ENCODE data around the gene FGFR2. TPM values are rescaled to one million over a fixed set of nuclear protein-coding genes. Genes with fewer than 3 reads are reported as not detected.

Gene FGFR2
- 10 to 100 TPM in 1 of 4 donors, 1 to 10 TPM in 3; 1.1 to 31.2 (median 2.6) TPM for polyA plus RNA-seq
- long read RNA-seq, donor 1, partial matches to known transcripts = 0 of 1 reads
- long read RNA-seq, donor 1, other reads (novel, unspliced or antisense) = 0 of 1 reads
- long read RNA-seq, donor 2 = 0 reads
- long read RNA-seq, donor 3 = 0 reads
- long read RNA-seq, donor 4 = 0 reads
- long read RNA-seq, donor 5 = 0 reads
- long read RNA-seq, donor 6 = 0 reads
- long read RNA-seq, donor 7 = 0 reads
- long read RNA-seq, donor 8 = 0 reads
- long read RNA-seq, donor 9 = 0 reads
- long read RNA-seq, donor 10, partial matches to known transcripts = 0 of 6 reads
- long read RNA-seq, donor 10, other reads (novel, unspliced or antisense) = 6 of 6 reads

DNA sequence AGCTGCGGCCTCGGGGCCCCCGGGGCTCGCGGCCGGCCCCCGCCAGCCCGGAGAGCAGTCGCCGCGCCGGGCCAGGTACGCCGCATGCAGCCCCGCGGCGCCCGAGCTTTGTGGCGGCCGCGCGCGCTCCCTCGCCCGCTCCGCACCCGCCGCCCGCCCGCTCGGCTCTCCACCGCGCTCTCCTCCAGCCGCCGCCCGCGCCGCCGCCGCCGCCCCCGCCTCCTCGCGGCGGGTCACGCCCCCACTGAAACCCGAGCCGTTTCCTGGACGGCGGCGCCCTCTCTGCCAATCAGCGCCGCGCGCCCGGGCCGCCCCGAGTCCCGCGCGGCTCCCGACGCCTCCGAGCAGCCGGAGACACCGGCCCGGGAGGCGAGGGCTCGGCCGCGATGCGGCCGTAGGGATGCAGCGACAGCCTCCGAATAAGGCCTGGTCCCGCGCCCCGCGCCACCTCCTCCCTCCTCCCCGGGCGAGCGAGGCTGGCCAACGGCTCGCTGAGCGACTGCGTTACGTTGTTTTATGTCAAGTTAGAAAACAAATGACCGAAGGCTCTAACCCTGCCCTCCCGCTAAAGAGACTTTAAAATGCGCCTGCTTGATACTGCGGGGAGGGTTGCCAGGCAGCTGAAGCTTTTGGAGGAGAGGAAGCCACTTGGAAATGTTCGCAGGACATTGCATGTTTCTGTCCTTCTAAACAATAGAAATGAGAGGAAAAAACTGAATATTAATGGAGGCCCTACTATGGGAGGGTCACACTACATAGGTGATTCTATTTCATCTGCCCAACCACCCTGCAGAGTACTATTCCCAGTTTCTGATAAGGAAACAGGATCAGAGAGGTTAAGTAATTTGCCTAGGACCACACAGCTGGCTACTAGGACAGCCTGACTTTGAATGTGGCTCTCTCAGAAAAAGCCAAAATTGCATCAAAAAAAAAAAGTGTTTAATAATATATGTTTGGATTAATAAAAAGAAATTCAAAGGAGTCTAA is at the start of gene FGFR2:
FGFR2 (minus strand) TSS at position 182 of the 987 bp plus-strand sequence. CDS start 4,627 bp downstream, outside the sequence.
- DNase-seq (peak; percentile 78 to 94), FAIRE-seq (no peak)
- H3K4me1 ChIP-seq (ENCODE audit: control insufficient read depth in 3 of 3, insufficient read depth in 2 of 3, low read depth in 1 of 3, low read length in 2 of 3) = peaks cover 2 to 9% (median 2%) of the 10 kb centered on the region in 3 donors
- peaks cover 0 to 3% (median 0%) of the 10 kb centered on the region in 3 donors for H3K36me3 ChIP-seq (ENCODE audit: control insufficient read depth in 3 of 3, insufficient read depth in 2 of 3, low read depth in 1 of 3, low read length in 3 of 3)
- whole genome bisulfite sequencing, 3 donors = 0 to 2% (median 1%) methylated on average over 41 to 92 of the region's 92 CpGs
- peak within 1 kb of the TSS in 2 of 3 donors; percentile 66 to 70 for H3K27ac ChIP-seq (ENCODE audit: low read depth in 1 of 3, low read length in 2 of 3)
- peaks cover 0 to 4% (median 2%) of the 10 kb centered on the region in 3 donors for H3K27me3 ChIP-seq (ENCODE audit: control insufficient read depth in 3 of 3, insufficient read depth in 3 of 3, low read length in 3 of 3)
- no peaks in the 10 kb centered on the region for H3K9me3 ChIP-seq (ENCODE audit: control insufficient read depth in 2 of 2, insufficient read depth in 1 of 2, low read depth in 1 of 2, low read length in 1 of 2)
- H3K4me3 ChIP-seq (ENCODE audit: low read depth in 1 of 3, low read length in 3 of 3) = peak within 1 kb of the TSS; percentile 33 to 79 (median 48)

- H3K9me3 ChIP-seq (ENCODE audit: control insufficient read depth in 2 of 2, insufficient read depth in 1 of 2, low read depth in 1 of 2, low read length in 1 of 2) = no peaks in the 10 kb centered on the region
- no peaks in the 10 kb centered on the region for H3K27me3 ChIP-seq (ENCODE audit: control insufficient read depth in 3 of 3, insufficient read depth in 3 of 3, low read length in 3 of 3)
- DNase-seq = no peak
- H3K27ac ChIP-seq (ENCODE audit: low read depth in 1 of 3, low read length in 2 of 3) = no peak overlapping the region
- H3K36me3 ChIP-seq (ENCODE audit: control insufficient read depth in 3 of 3, insufficient read depth in 2 of 3, low read depth in 1 of 3, low read length in 3 of 3) = no peaks in the 10 kb centered on the region
- no peak overlapping the region for H3K4me3 ChIP-seq (ENCODE audit: low read depth in 1 of 3, low read length in 3 of 3)
- H3K4me1 ChIP-seq (ENCODE audit: control insufficient read depth in 3 of 3, insufficient read depth in 2 of 3, low read depth in 1 of 3, low read length in 2 of 3) = no peaks in the 10 kb centered on the region
- FAIRE-seq = no peak
- WGBS, 3 donors = 77 to 83% (median 81%) methylated on average over 4 of the region's 4 CpGs
Observed at GRCh38 chr10:121647401-121647800, 49.2 kb upstream of the FGFR2 start.

DNA sequence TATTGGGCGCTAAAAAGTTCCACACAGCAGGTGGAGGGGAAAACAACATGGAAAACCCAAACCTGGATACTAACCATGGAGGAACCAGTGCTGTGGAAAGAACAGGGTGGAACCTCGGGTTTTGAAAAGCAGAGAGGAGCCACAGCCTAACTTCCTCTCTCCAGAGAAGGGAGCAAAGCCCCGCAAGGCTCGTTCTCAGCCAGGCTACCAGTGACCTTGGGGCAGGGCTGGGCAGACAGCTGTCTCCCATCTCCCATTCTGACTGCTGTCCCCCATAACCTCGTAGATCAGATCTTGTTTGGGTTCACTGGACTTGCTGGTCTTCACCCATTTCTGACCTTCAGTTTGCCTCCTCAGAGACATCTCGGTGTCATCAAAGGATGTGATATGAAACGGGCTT is 47.5 kb upstream of the FGFR2 start:
- DNase-seq (no peak), FAIRE-seq (no peak)
- no peaks in the 10 kb centered on the region for H3K4me1 ChIP-seq (ENCODE audit: control insufficient read depth in 3 of 3, insufficient read depth in 2 of 3, low read depth in 1 of 3, low read length in 2 of 3)
- H3K9me3 ChIP-seq (ENCODE audit: control insufficient read depth in 2 of 2, insufficient read depth in 1 of 2, low read depth in 1 of 2, low read length in 1 of 2) = peaks cover 0 to 3% of the 10 kb centered on the region in 2 donors
- H3K27ac ChIP-seq (ENCODE audit: low read depth in 1 of 3, low read length in 2 of 3) = no peak overlapping the region
- no peaks in the 10 kb centered on the region for H3K27me3 ChIP-seq (ENCODE audit: control insufficient read depth in 3 of 3, insufficient read depth in 3 of 3, low read length in 3 of 3)
- no peaks in the 10 kb centered on the region for H3K36me3 ChIP-seq (ENCODE audit: control insufficient read depth in 3 of 3, insufficient read depth in 2 of 3, low read depth in 1 of 3, low read length in 3 of 3)
- 78 to 83% (median 78%) methylated on average over 7 of the region's 7 CpGs for WGBS, 3 donors
- H3K4me3 ChIP-seq (ENCODE audit: low read depth in 1 of 3, low read length in 3 of 3) = no peak overlapping the region

- Histone ChIP-seq H3K27ac (ENCODE audit: low read depth in 1 of 3, low read length in 2 of 3) (no peak overlapping the region), H3K27me3 (ENCODE audit: control insufficient read depth in 3 of 3, insufficient read depth in 3 of 3, low read length in 3 of 3) (no peaks in the 10 kb centered on the region), H3K9me3 (ENCODE audit: control insufficient read depth in 2 of 2, insufficient read depth in 1 of 2, low read depth in 1 of 2, low read length in 1 of 2) (peaks cover 0 to 3% of the 10 kb centered on the region in 2 donors), H3K4me1 (ENCODE audit: control insufficient read depth in 3 of 3, insufficient read depth in 2 of 3, low read depth in 1 of 3, low read length in 2 of 3) (no peaks in the 10 kb centered on the region), H3K4me3 (ENCODE audit: low read depth in 1 of 3, low read length in 3 of 3) (no peak overlapping the region), H3K36me3 (ENCODE audit: control insufficient read depth in 3 of 3, insufficient read depth in 2 of 3, low read depth in 1 of 3, low read length in 3 of 3) (no peaks in the 10 kb centered on the region)
- no peak for DNase-seq
- no peak for FAIRE-seq
- 83 to 100% (median 88%) methylated on average over 2 of the region's 2 CpGs for WGBS, 3 donors
Observed at GRCh38 chr10:121644501-121644900, 46.3 kb upstream of the FGFR2 start.

- peaks cover 0 to 10% of the 10 kb centered on the region in 2 donors for H3K9me3 ChIP-seq (ENCODE audit: control insufficient read depth in 2 of 2, insufficient read depth in 1 of 2, low read depth in 1 of 2, low read length in 1 of 2)
- no peak for DNase-seq
- no peaks in the 10 kb centered on the region for H3K27me3 ChIP-seq (ENCODE audit: control insufficient read depth in 3 of 3, insufficient read depth in 3 of 3, low read length in 3 of 3)
- no peaks in the 10 kb centered on the region for H3K36me3 ChIP-seq (ENCODE audit: control insufficient read depth in 3 of 3, insufficient read depth in 2 of 3, low read depth in 1 of 3, low read length in 3 of 3)
- H3K4me3 ChIP-seq (ENCODE audit: low read depth in 1 of 3, low read length in 3 of 3) = no peak overlapping the region
- H3K4me1 ChIP-seq (ENCODE audit: control insufficient read depth in 3 of 3, insufficient read depth in 2 of 3, low read depth in 1 of 3, low read length in 2 of 3) = no peaks in the 10 kb centered on the region
- WGBS, 3 donors = 66 to 71% (median 68%) methylated on average over 3 of the region's 3 CpGs
- H3K27ac ChIP-seq (ENCODE audit: low read depth in 1 of 3, low read length in 2 of 3) = no peak overlapping the region
- FAIRE-seq = no peak
Observed at GRCh38 chr10:121640266-121640665, 42.0 kb upstream of the FGFR2 start.

DNA sequence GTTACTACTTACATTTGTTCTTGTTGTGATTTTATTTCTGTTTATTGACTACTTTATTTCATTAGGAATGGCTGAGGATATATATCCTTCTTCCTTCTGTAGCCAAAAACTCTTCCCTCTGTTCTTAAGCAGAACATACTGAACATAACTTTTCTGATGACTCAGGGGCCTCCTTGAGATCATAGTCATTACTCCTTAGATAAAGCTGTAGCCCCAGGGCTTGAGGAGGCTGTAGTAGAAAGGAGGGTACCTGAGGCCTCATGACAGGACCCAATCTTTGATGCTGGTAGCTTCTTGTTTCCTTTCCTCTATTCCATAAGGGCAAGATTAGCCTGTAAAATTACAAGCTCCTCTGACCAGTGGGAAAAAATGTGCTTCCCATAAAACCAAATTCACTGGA is 41.2 kb upstream of the FGFR2 start:
- H3K36me3 ChIP-seq (ENCODE audit: control insufficient read depth in 3 of 3, insufficient read depth in 2 of 3, low read depth in 1 of 3, low read length in 3 of 3) = no peaks in the 10 kb centered on the region
- no peak overlapping the region for H3K4me3 ChIP-seq (ENCODE audit: low read depth in 1 of 3, low read length in 3 of 3)
- H3K27me3 ChIP-seq (ENCODE audit: control insufficient read depth in 3 of 3, insufficient read depth in 3 of 3, low read length in 3 of 3) = no peaks in the 10 kb centered on the region
- no peak overlapping the region for H3K27ac ChIP-seq (ENCODE audit: low read depth in 1 of 3, low read length in 2 of 3)
- no peaks in the 10 kb centered on the region for H3K4me1 ChIP-seq (ENCODE audit: control insufficient read depth in 3 of 3, insufficient read depth in 2 of 3, low read depth in 1 of 3, low read length in 2 of 3)
- DNase-seq (no peak), FAIRE-seq (no peak)
- peaks cover 0 to 10% of the 10 kb centered on the region in 2 donors for H3K9me3 ChIP-seq (ENCODE audit: control insufficient read depth in 2 of 2, insufficient read depth in 1 of 2, low read depth in 1 of 2, low read length in 1 of 2)

- WGBS, 3 donors = 73 to 94% (median 93%) methylated on average over 1 of the region's 1 CpG
Observed at GRCh38 chr10:121637437-121637836, 39.2 kb upstream of the FGFR2 start.

DNA sequence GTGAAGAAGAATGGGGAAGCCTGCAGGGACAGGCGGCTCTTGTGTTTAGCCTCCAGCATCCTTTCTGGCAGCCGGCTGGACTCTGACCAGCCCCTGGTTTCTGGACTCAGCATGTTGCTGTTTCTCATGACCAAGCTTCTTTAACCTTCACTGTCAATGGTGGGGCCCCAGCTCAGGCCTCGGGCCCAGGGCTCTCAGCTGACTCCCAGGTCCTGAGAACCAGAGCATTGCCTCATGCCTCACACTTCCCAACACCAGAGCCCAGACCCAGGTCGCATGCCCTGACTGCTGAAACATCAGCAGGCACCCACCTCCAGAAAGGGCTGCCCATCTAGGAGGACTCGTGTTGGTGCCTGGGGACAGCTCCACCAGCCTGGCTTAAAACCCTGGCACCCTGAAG is 34.8 kb upstream of the FGFR2 start:
- 67 to 75% (median 75%) methylated on average over 5 of the region's 5 CpGs for WGBS, 3 donors
- H3K4me3 ChIP-seq (ENCODE audit: low read depth in 1 of 3, low read length in 3 of 3) = no peak overlapping the region
- H3K4me1 ChIP-seq (ENCODE audit: control insufficient read depth in 3 of 3, insufficient read depth in 2 of 3, low read depth in 1 of 3, low read length in 2 of 3) = no peaks in the 10 kb centered on the region
- no peak overlapping the region for H3K27ac ChIP-seq (ENCODE audit: low read depth in 1 of 3, low read length in 2 of 3)
- H3K27me3 ChIP-seq (ENCODE audit: control insufficient read depth in 3 of 3, insufficient read depth in 3 of 3, low read length in 3 of 3) = no peaks in the 10 kb centered on the region
- DNase-seq (peak in 1 of 2 donors; percentile 49), FAIRE-seq (no peak)
- no peaks in the 10 kb centered on the region for H3K36me3 ChIP-seq (ENCODE audit: control insufficient read depth in 3 of 3, insufficient read depth in 2 of 3, low read depth in 1 of 3, low read length in 3 of 3)
- H3K9me3 ChIP-seq (ENCODE audit: control insufficient read depth in 2 of 2, insufficient read depth in 1 of 2, low read depth in 1 of 2, low read length in 1 of 2) = peaks cover 0 to 4% of the 10 kb centered on the region in 2 donors

More at GRCh38 chr10:121637437-121637836, 39.2 kb upstream of the FGFR2 start:
- Histone ChIP-seq H3K27ac (ENCODE audit: low read depth in 1 of 3, low read length in 2 of 3) (no peak overlapping the region), H3K4me3 (ENCODE audit: low read depth in 1 of 3, low read length in 3 of 3) (no peak overlapping the region), H3K36me3 (ENCODE audit: control insufficient read depth in 3 of 3, insufficient read depth in 2 of 3, low read depth in 1 of 3, low read length in 3 of 3) (no peaks in the 10 kb centered on the region), H3K27me3 (ENCODE audit: control insufficient read depth in 3 of 3, insufficient read depth in 3 of 3, low read length in 3 of 3) (no peaks in the 10 kb centered on the region), H3K9me3 (ENCODE audit: control insufficient read depth in 2 of 2, insufficient read depth in 1 of 2, low read depth in 1 of 2, low read length in 1 of 2) (peaks cover 0 to 10% of the 10 kb centered on the region in 2 donors), H3K4me1 (ENCODE audit: control insufficient read depth in 3 of 3, insufficient read depth in 2 of 3, low read depth in 1 of 3, low read length in 2 of 3) (no peaks in the 10 kb centered on the region)
- FAIRE-seq (no peak), DNase-seq (no peak)

All from small intestine (tissue), 16 donors.